NB4 (cell line): Measurements from ENCODE around the gene METTL5.
"Not testable (repeated sequence)": the region's sequence is repeated elsewhere in the genome, so short reads cannot be mapped to it uniquely, and the experiment has no call there.

Experiments
- CTCF ChIP-seq: IDR thresholded peaks from one replicate; pipeline ENCODE4 v1.5.1; 2012; ENCODE audit warnings: low read depth, low read length
- MAX ChIP-seq: IDR thresholded peaks from 2 replicates; pipeline ENCODE4 v1.6.1; 2011; ENCODE audit warnings: low read depth, low read length
- MYC ChIP-seq: IDR thresholded peaks from 2 replicates; pipeline ENCODE4 v1.6.1; 2011; ENCODE audit warnings: low read depth, low read length
- POLR2A ChIP-seq: IDR thresholded peaks from 2 replicates; pipeline ENCODE4 v1.6.1; 2011; ENCODE audit warnings: mild to moderate bottlenecking; ENCODE audit not compliant: insufficient read length; ENCODE audit errors: extremely low read depth

- TF ChIP-seq CTCF, POLR2A, MYC, MAX: not testable (repeated sequence)
These were observed 30.9 kb upstream of the METTL5 start for GRCh38 chr2:169855281-169856258.
